Transverse colon (tissue), 3 donors: ENCODE measurements around the gene FAM120AOS.
A peak's percentile ranks its signal among the peaks of the same experiment; 100 is the strongest.

Experiments
- CTCF ChIP-seq, 5 experiments: fragments of 200-600 bp in 3 of 5; fragments of 450-650 bp in 2 of 5; sonication (generic) in 3 of 5; IDR thresholded peaks; 1 replicate in 2 of 5; 2 replicates in 3 of 5; pipeline ENCODE4 v1.5.1; 2016 to 2017; ENCODE audit warnings: antibody characterized with exemption in 5 of 5, inconsistent platforms in 3 of 5, mild to moderate bottlenecking in 2 of 5, moderate library complexity in 1 of 5
- EP300 ChIP-seq: sonication (generic); formaldehyde crosslinking; IDR thresholded peaks from one replicate; pipeline ENCODE4 v1.6.1; 2017; ENCODE audit warnings: antibody characterized with exemption, low read depth
- POLR2A ChIP-seq: fragments of 450-650 bp; IDR thresholded peaks from one replicate; pipeline ENCODE4 v1.6.1; 2016; ENCODE audit warnings: antibody characterized with exemption, mild to moderate bottlenecking, moderate library complexity

DNA sequence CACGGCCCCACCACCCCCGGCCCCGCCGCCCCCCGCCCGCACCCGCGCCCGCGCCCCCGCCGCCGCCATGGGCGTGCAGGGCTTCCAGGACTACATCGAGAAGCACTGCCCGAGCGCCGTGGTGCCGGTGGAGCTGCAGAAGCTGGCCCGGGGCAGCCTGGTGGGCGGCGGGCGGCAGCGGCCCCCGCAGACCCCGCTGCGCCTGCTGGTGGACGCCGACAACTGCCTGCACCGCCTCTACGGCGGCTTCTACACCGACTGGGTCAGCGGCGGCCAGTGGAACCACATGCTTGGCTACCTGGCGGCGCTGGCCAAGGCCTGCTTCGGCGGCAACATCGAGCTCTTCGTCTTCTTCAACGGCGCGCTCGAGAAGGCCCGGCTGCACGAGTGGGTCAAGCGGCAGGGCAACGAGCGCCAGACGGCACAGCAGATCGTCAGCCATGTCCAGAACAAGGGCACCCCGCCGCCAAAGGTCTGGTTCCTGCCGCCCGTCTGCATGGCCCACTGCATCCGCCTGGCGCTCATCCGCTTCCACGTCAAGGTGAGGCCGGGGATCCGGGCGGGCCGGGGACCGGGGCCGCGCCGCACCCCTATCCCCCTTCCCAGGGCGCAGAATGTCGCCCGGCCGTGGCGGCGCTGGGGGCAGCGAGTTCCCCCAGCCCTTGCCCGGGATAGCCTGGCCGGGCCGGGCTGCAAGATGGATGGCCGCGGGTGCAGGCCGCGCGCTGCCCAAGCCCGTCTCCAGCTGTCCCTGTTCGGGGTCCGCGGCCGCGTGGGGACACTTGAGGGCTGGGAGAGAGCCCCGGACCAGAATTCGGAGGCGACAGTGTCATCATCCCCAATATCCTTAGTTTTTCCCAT lies 1.3 kb downstream of the FAM120AOS start:
- TF ChIP-seq CTCF (IDR thresholded peaks at IDR 0.05): peak; percentile 23 to 67 (median 33)
- TF ChIP-seq EP300: no peak
- peak; percentile 25 for TF ChIP-seq POLR2A
